Measurements from ENCODE around the gene OXNAD1. TPM values are rescaled to one million over a fixed set of nuclear protein-coding genes. Genes with fewer than 3 reads are reported as not detected.

The OXNAD1 gene
- total RNA-seq, 4 donors from 2014 or later: 10.6 to 16.3 (median 12.6) TPM

DNA sequence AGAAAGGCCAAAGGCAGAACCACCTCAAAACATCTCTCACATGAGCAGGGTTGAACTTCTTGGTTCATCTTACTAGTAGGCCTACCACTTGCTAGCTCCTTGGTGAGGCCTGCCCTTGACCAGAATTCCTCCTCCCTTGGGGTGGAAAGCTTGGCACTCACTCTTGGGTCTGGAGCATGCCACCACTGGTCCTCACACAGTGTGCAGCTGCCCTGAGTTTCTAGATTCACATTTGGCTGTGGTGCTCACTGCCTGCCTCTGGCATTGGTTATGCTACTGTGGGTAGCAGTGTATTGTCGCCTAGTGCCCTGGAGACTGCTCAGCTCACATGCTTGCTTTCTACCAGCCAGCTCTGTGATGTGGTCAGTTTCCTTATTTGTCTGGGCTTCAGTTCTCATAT, 23.7 kb downstream of the OXNAD1 start:
- TF ChIP-seq, protein P1, sequence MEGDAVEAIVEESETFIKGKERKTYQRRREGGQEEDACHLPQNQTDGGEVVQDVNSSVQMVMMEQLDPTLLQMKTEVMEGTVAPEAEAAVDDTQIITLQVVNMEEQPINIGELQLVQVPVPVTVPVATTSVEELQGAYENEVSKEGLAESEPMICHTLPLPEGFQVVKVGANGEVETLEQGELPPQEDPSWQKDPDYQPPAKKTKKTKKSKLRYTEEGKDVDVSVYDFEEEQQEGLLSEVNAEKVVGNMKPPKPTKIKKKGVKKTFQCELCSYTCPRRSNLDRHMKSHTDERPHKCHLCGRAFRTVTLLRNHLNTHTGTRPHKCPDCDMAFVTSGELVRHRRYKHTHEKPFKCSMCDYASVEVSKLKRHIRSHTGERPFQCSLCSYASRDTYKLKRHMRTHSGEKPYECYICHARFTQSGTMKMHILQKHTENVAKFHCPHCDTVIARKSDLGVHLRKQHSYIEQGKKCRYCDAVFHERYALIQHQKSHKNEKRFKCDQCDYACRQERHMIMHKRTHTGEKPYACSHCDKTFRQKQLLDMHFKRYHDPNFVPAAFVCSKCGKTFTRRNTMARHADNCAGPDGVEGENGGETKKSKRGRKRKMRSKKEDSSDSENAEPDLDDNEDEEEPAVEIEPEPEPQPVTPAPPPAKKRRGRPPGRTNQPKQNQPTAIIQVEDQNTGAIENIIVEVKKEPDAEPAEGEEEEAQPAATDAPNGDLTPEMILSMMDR (IDR thresholded peaks at IDR 0.05; ENCODE audit: low read depth): no peak

DNA sequence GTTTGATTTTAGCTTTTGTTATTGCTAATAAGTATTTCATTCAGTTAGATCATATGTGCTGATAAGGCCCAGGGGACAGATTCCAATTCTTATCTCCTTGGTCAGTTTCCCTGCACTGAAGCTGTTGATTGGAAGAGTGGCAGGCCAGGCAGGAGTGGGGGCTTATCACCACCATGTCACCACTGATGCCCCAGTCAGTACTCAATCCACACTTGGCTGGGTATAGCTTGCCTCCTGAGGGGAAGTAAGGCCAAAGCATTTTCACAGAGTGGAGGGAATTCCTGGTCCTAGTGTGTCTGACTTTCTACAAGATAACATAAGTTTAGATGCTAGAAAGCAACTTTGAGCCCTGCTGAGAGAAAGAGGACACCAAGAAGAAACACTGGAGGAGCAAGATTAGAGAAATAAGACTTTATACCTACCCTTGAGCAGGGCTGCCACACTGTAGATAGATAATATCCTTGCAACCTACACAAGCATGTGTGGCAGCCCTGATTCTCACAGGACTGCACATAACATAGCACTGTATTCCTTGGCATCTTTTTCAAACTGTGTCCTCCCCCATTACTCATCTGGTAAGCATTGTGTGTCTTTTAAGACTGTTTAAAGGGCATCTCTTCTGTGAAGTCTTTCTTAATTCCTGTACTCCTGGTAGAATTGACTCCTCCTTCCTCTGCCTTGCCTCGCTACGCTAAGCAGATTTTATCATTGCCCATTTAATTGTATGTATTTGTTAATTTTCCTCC, 24.3 kb downstream of the OXNAD1 start:
- TF ChIP-seq, protein P1 (IDR thresholded peaks at IDR 0.05; ENCODE audit: low read depth): no peak

DNA sequence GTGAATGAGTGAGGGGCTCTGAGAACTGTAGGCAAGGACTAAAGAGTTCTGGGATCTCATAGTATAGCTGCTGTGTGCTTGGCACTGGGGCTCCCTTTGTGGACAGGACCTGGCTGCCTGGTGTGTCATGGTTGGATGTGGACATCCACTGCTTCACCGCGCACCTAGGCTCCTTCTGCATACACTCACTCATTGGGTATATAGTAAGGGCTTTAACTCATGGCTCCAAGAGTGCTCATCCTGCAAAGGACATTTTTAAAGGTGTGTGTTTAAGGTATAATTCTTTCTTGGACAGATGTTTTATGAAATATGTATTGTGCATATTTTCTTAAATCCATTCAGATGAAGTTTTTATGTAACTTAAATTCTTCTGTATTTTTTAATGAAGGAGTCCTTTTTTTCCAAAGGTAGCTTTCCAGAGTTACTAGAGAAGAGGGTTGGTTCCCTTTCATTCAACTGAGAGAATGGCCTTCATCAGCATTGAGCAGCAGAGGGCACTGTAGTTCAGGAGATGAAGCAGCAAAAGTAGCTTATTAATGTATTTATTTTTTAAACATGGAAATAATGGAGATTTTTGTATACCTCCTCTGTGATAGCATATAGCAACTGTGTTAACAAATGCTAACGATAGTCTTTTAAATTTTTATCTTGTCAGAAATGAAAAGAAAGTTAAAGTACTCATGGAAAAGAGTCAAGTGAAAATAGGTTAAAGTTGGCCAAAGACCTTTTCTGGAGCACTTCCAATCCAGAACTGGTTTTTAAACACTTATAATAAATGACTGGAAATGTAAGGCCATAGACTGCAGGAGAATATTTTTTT, 25.2 kb downstream of the OXNAD1 start:
- TF ChIP-seq, protein P1 (IDR thresholded peaks at IDR 0.05; ENCODE audit: low read depth): no peak

DNA sequence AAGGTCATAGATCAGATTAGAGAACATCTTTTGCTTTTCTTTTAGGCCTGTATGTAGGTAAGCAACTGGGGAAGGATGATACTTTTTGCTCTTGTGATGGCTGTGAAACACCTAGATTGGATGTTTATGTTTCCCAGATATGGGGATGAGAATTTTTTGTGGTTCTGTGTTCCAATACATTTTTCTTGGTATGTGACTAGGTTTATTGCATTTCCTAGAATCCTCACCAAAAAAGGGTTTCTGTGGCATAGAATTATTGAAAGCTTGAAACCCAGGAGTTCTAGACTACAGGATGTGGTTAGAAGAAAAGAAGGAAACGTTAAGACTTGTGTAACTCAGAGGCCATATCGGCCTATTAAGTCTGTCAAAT, 25.8 kb downstream of the OXNAD1 start:
- TF ChIP-seq, protein P1 (IDR thresholded peaks at IDR 0.05; ENCODE audit: low read depth): no peak

DNA sequence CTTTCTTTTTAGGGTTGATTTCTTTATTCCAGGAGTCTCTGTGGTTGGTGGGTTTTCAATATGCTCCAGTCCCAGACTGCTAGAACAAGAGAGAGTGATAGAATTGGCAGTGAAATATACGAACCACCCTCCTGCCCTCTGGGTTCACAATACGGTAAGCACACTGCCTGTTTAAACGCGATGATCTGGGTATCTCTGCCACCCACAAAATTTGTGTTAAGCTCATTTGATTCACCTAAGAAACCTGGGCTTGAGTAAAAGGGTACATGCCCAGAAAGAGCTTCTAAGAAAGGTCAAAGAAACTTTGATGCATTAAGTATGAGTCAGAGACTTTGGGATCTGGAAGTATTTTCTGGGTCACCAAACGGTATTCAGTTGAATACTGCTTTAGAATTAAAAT, 29.8 kb downstream of the OXNAD1 start:
- TF ChIP-seq, protein P1 (IDR thresholded peaks at IDR 0.05; ENCODE audit: low read depth): no peak

DNA sequence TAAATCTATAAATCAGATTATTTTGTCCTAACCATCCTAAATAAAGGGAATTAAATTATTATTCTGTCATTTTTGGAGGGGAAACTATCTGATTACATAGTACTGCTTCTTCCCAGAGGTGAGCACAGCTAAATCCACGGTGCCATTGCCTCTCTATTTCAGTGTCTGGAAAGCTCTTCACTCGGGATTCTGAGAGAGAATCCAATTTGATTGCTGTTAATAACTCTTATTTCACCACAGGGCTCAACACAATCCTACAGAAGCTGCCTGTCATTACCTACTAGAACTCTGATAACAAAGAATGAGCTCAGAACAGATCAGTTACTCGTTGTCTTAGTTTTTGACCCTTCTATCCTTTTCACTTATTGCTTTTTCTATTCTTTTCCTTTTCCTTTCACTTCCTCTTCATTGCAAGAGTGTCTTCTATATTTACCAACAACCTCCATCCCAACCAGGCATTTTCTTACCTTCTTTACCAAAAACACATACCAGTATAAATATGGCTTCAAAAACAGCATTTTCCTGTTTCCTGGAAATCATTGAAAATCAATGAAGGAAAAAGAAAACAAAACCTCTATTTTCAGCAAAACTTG, 30.4 kb downstream of the OXNAD1 start:
- TF ChIP-seq, protein P1 (IDR thresholded peaks at IDR 0.05; ENCODE audit: low read depth): no peak

All from subcutaneous adipose tissue (tissue), 4 donors.